Glutamatergic neuron (in vitro differentiated cells): ENCODE measurements around the gene FSHR. TPM values are rescaled to one million over a fixed set of nuclear protein-coding genes. Genes with fewer than 3 reads are reported as not detected.
A peak's percentile ranks its signal among the peaks of the same experiment; 100 is the strongest.

Experiments used
- DNase-seq: peaks from one replicate; pipeline ENCODE4 v3.0.0; 2022
- H3K27ac Mint-ChIP-seq: one replicate; pipeline ENCODE4 v1.8.0; 2020; ENCODE audit warnings: mild to moderate bottlenecking, mixed read lengths, inconsistent platforms; ENCODE audit not compliant: unreplicated experiment
- H3K27me3 Mint-ChIP-seq: one replicate; pipeline ENCODE4 v1.8.0; 2020; ENCODE audit warnings: mild to moderate bottlenecking, moderate library complexity, mixed read lengths, inconsistent platforms; ENCODE audit not compliant: unreplicated experiment
- H3K36me3 Mint-ChIP-seq: one replicate; pipeline ENCODE4 v1.8.0; 2020; ENCODE audit warnings: mild to moderate bottlenecking, mixed read lengths, inconsistent platforms; ENCODE audit not compliant: unreplicated experiment
- H3K4me1 Mint-ChIP-seq: one replicate; pipeline ENCODE4 v1.8.0; 2020; ENCODE audit warnings: mild to moderate bottlenecking, low read depth, mixed read lengths, inconsistent platforms; ENCODE audit not compliant: unreplicated experiment
- H3K4me3 Mint-ChIP-seq: one replicate; pipeline ENCODE4 v1.8.0; 2020; ENCODE audit warnings: mild to moderate bottlenecking, mixed read lengths, inconsistent platforms; ENCODE audit not compliant: unreplicated experiment
- H3K9me3 Mint-ChIP-seq: one replicate; pipeline ENCODE4 v1.8.0; 2020; ENCODE audit warnings: mild to moderate bottlenecking, moderate library complexity, mixed read lengths, inconsistent platforms; ENCODE audit not compliant: unreplicated experiment
- CTCF ChIP-seq: fragments of 200-600 bp; sonication (generic); IDR thresholded peaks from one replicate; pipeline ENCODE4 v1.5.0; 2021; ENCODE audit not compliant: partially characterized antibody, unreplicated experiment
- total RNA-seq: library from RNA; stranded (reverse); fragmentation: NEBNext Ultra II Directional; extraction: Animal tissue kit (Norgen Biotek cat#: 25700); gene quantifications from one replicate; pipeline ENCODE4 v1.2.1, GENCODE V29; 2021; ENCODE audit not compliant: unreplicated experiment

Gene FSHR
- total RNA-seq, 1 donor from 2014 or later = not detected

GRCh38 chr2:48941456-48941855, 212.9 kb downstream of the FSHR start:
- no peaks in the 10 kb centered on the region for H3K36me3 Mint-ChIP-seq
- H3K4me1 Mint-ChIP-seq = peaks cover 20% of the 10 kb centered on the region
- peaks cover 2% of the 10 kb centered on the region for H3K9me3 Mint-ChIP-seq
- TF ChIP-seq CTCF = no peak
- peak overlapping the region; percentile 82 for H3K27ac Mint-ChIP-seq
- H3K27me3 Mint-ChIP-seq = no peaks in the 10 kb centered on the region
- DNase-seq = no peak
- peak overlapping the region; percentile 5 for H3K4me3 Mint-ChIP-seq

GRCh38 chr2:48940606-48941005, 213.7 kb downstream of the FSHR start:
- Mint-ChIP-seq H3K4me1 (peaks cover 17% of the 10 kb centered on the region), H3K27ac (peak overlapping the region; percentile 82), H3K36me3 (no peaks in the 10 kb centered on the region), H3K9me3 (peaks cover 3% of the 10 kb centered on the region), H3K4me3 (peak overlapping the region; percentile 20), H3K27me3 (no peaks in the 10 kb centered on the region)
- TF ChIP-seq CTCF = no peak
- no peak for DNase-seq

- Mint-ChIP-seq H3K27ac (no peak overlapping the region), H3K27me3 (no peaks in the 10 kb centered on the region), H3K36me3 (no peaks in the 10 kb centered on the region), H3K9me3 (peaks cover 4% of the 10 kb centered on the region), H3K4me3 (no peak overlapping the region), H3K4me1 (peaks cover 18% of the 10 kb centered on the region)
- no peak for TF ChIP-seq CTCF
- DNase-seq = no peak
Measured at GRCh38 chr2:48939232-48939631, 215.1 kb downstream of the FSHR start.

GRCh38 chr2:48938231-48938630, 216.1 kb downstream of the FSHR start:
- DNase-seq = no peak
- Mint-ChIP-seq H3K27ac (no peak overlapping the region), H3K9me3 (peaks cover 4% of the 10 kb centered on the region), H3K36me3 (no peaks in the 10 kb centered on the region), H3K4me1 (peaks cover 20% of the 10 kb centered on the region), H3K27me3 (no peaks in the 10 kb centered on the region), H3K4me3 (no peak overlapping the region)
- no peak for TF ChIP-seq CTCF

GRCh38 chr2:48934807-48935206, 219.5 kb downstream of the FSHR start:
- Mint-ChIP-seq H3K27ac (no peak overlapping the region), H3K9me3 (peaks cover 4% of the 10 kb centered on the region), H3K4me3 (no peak overlapping the region), H3K36me3 (no peaks in the 10 kb centered on the region), H3K27me3 (no peaks in the 10 kb centered on the region), H3K4me1 (peaks cover 10% of the 10 kb centered on the region)
- no peak for TF ChIP-seq CTCF
- DNase-seq = no peak
